Liver (tissue), 9 donors: Measurements from ENCODE around the gene HAGH. TPM values are rescaled to one million over a fixed set of nuclear protein-coding genes. Genes with fewer than 3 reads are reported as not detected.

ENCODE experiments used
- DNase-seq: peaks from one replicate; pipeline ENCODE4 v3.0.0-alpha.2; 2017; ENCODE audit warnings: low spot score
- H3K27ac ChIP-seq, 2 donors: one replicate each; pipeline ENCODE4 v1.7.0; 2013; ENCODE audit warnings: inconsistent platforms in 2 of 2, low read length in 2 of 2, control low read depth in 1 of 2, low read depth in 1 of 2, mild to moderate bottlenecking in 1 of 2
- H3K27me3 ChIP-seq, 4 donors: one replicate each; pipeline versions ENCODE4 v1.6.1 to v1.7.0; 2013; ENCODE audit warnings: low read length in 3 of 4, inconsistent platforms in 1 of 4, mild to moderate bottlenecking in 1 of 4, moderate library complexity in 1 of 4; ENCODE audit not compliant: control insufficient read depth in 4 of 4, insufficient read depth in 4 of 4
- H3K36me3 ChIP-seq, 4 donors: one replicate each; pipeline versions ENCODE4 v1.6.1 to v1.7.0; 2013; ENCODE audit warnings: low read length in 3 of 4, mild to moderate bottlenecking in 3 of 4, low read depth in 1 of 4, moderate library complexity in 1 of 4; ENCODE audit not compliant: control insufficient read depth in 4 of 4, insufficient read depth in 3 of 4
- H3K4me1 ChIP-seq, 4 donors: one replicate each; pipeline versions ENCODE4 v1.6.1 to v1.7.0; 2013; ENCODE audit warnings: low read length in 3 of 4, mild to moderate bottlenecking in 3 of 4, moderate library complexity in 1 of 4; ENCODE audit not compliant: control insufficient read depth in 4 of 4, insufficient read depth in 4 of 4
- H3K4me3 ChIP-seq, 3 donors: one replicate each; pipeline versions ENCODE4 v1.6.1 to v1.7.0; 2013; ENCODE audit warnings: low read length in 3 of 3, control low read depth in 1 of 3, low read depth in 1 of 3, mild to moderate bottlenecking in 1 of 3
- H3K9ac ChIP-seq, 2 donors: one replicate each; pipeline ENCODE4 v1.7.0; 2013; ENCODE audit warnings: low read length in 2 of 2, mild to moderate bottlenecking in 2 of 2, moderate library complexity in 2 of 2, control low read depth in 1 of 2, low read depth in 1 of 2
- H3K9me3 ChIP-seq, 4 donors: one replicate each; pipeline versions ENCODE4 v1.6.1 to v1.7.0; 2013; ENCODE audit warnings: low read length in 3 of 4; ENCODE audit not compliant: control insufficient read depth in 4 of 4
- ATF3 ChIP-seq: IDR thresholded peaks from 2 replicates; pipeline ENCODE4 v1.6.1; 2016; ENCODE audit warnings: antibody characterized with exemption
- EGR1 ChIP-seq, 2 donors: IDR thresholded peaks; 2 replicates each; pipeline ENCODE4 v1.6.1; 2016 to 2018; ENCODE audit warnings: antibody characterized with exemption in 2 of 2, low read depth in 2 of 2
- FOXA1 ChIP-seq: IDR thresholded peaks from 2 replicates; pipeline ENCODE4 v1.6.1; 2016; ENCODE audit warnings: antibody characterized with exemption
- FOXA2 ChIP-seq: IDR thresholded peaks from 2 replicates; pipeline ENCODE4 v1.6.1; 2016; ENCODE audit warnings: antibody characterized with exemption
- HNF4G ChIP-seq: IDR thresholded peaks from 2 replicates; pipeline ENCODE4 v1.6.1; 2016; ENCODE audit warnings: antibody characterized with exemption
- JUND ChIP-seq, 2 donors: IDR thresholded peaks; 2 replicates each; pipeline ENCODE4 v1.6.1; 2016; ENCODE audit warnings: antibody characterized with exemption in 2 of 2
- MAX ChIP-seq: IDR thresholded peaks from 2 replicates; pipeline ENCODE4 v1.6.1; 2016; ENCODE audit warnings: antibody characterized with exemption
- NR2F2 ChIP-seq: IDR thresholded peaks from 2 replicates; pipeline ENCODE4 v1.6.1; 2016; ENCODE audit warnings: antibody characterized with exemption
- REST ChIP-seq: IDR thresholded peaks from 2 replicates; pipeline ENCODE4 v1.6.1; 2016; ENCODE audit warnings: antibody characterized with exemption, mild to moderate bottlenecking
- RXRA ChIP-seq, 2 donors: IDR thresholded peaks; 2 replicates each; pipeline ENCODE4 v1.6.1; 2017 to 2018; ENCODE audit warnings: antibody characterized with exemption in 2 of 2, mild to moderate bottlenecking in 1 of 2
- SP1 ChIP-seq: IDR thresholded peaks from 2 replicates; pipeline ENCODE4 v1.6.1; 2018; ENCODE audit warnings: antibody characterized with exemption, mild to moderate bottlenecking
- TAF1 ChIP-seq: conservative IDR thresholded peaks from 2 replicates; pipeline ENCODE4 v1.6.1; 2016; ENCODE audit warnings: antibody characterized with exemption, mild to moderate bottlenecking
- YY1 ChIP-seq: IDR thresholded peaks from 2 replicates; pipeline ENCODE4 v1.6.1; 2016; ENCODE audit warnings: antibody characterized with exemption, mild to moderate bottlenecking
- ZBTB33 ChIP-seq: IDR thresholded peaks from 2 replicates; pipeline ENCODE4 v1.6.1; 2016; ENCODE audit warnings: antibody characterized with exemption
- WGBS: extraction: QIAGEN DNeasy Blood & Tissue Kit; methylation state at CpG from one replicate; pipeline ENCODE4 v1.1.7; 2013; 5-methylcytosine and 5-hydroxymethylcytosine counted together
- polyA plus RNA-seq, 2 donors: library from polyadenylated mRNA; stranded (reverse) in 1 of 2; unstranded in 1 of 2; fragments of 200-250 nt in 1 of 2; fragments of >200 nt in 1 of 2; fragmentation: Nextera tagmentation in 1 of 2; extraction: Ambion mirVana in 1 of 2; gene quantifications; one replicate each; pipeline versions ENCODE4 v1.2.1 to v1.2.3, GENCODE V29; 2013 to 2015
- total RNA-seq, 2 donors: library from RNA; depleted of rRNA; stranded (reverse); fragments of >200 nt; gene quantifications; one replicate each; pipeline ENCODE4 v1.2.3, GENCODE V29; 2014
- donor health status: healthy.
- donor health status: healthy.
- donor health status: healthy.
- donor health status: healthy.
- donor health status: healthy.

HAGH gene
- total and polyA plus RNA-seq, 4 donors: 169 to 252 (median 204) TPM

GRCh38 chr16:1763521-1764511 lies 62.8 kb downstream of the HAGH start:
- 90% methylated on average over 81 of the region's 81 CpGs for WGBS
- DNase-seq: no peak
- no peak overlapping the region for H3K4me3 ChIP-seq
- H3K27me3 ChIP-seq: no peaks in the 10 kb centered on the region
- H3K36me3 ChIP-seq: peaks cover 7 to 66% (median 18%) of the 10 kb centered on the region in 4 donors
- H3K4me1 ChIP-seq: no peaks in the 10 kb centered on the region
- no peak for TF ChIP-seq YY1
- TF ChIP-seq EGR1 (IDR thresholded peaks at IDR 0.05; ENCODE audit: low read depth in 2 of 2): no peak
- no peak for TF ChIP-seq RXRA (IDR thresholded peaks at IDR 0.05)
- TF ChIP-seq NR2F2: no peak
- TF ChIP-seq JUND (IDR thresholded peaks at IDR 0.05): no peak
- TF ChIP-seq FOXA2: no peak
- no peak for TF ChIP-seq ATF3
- TF ChIP-seq HNF4G: no peak
- no peak for TF ChIP-seq REST
- H3K9me3 ChIP-seq: no peaks in the 10 kb centered on the region
- H3K9ac ChIP-seq: no peak overlapping the region
- H3K27ac ChIP-seq: no peak overlapping the region

- Histone ChIP-seq H3K27me3 (no peaks in the 10 kb centered on the region), H3K4me1 (no peaks in the 10 kb centered on the region), H3K27ac (no peak overlapping the region), H3K36me3 (peaks cover 7 to 62% (median 18%) of the 10 kb centered on the region in 4 donors), H3K9me3 (no peaks in the 10 kb centered on the region), H3K4me3 (no peak overlapping the region), H3K9ac (no peak overlapping the region)
- DNase-seq: peak; percentile 59
- no peak for TF ChIP-seq TAF1
- no peak for TF ChIP-seq ZBTB33
- TF ChIP-seq RXRA (IDR thresholded peaks at IDR 0.05): no peak
- TF ChIP-seq SP1: no peak
- no peak for TF ChIP-seq NR2F2
- no peak for TF ChIP-seq FOXA2
- no peak for TF ChIP-seq FOXA1
- TF ChIP-seq MAX: no peak
- 87% methylated on average over 24 of the region's 24 CpGs for WGBS
Observed at GRCh38 chr16:1762879-1763520, 63.6 kb downstream of the HAGH start.
